GM19463 (cell line): Measurements from ENCODE around the gene PIK3AP1.
"Not testable (repeated sequence)": the region's sequence is repeated elsewhere in the genome, so short reads cannot be mapped to it uniquely, and the experiment has no call there.

Source experiments
- ATAC-seq: cut with Tn5 transposase; IDR thresholded peaks from one replicate; pipeline ENCODE4 v1.9.1; 2021; ENCODE audit warnings: mild to moderate bottlenecking, moderate library complexity; ENCODE audit not compliant: unreplicated experiment

The PIK3AP1 gene

DNA sequence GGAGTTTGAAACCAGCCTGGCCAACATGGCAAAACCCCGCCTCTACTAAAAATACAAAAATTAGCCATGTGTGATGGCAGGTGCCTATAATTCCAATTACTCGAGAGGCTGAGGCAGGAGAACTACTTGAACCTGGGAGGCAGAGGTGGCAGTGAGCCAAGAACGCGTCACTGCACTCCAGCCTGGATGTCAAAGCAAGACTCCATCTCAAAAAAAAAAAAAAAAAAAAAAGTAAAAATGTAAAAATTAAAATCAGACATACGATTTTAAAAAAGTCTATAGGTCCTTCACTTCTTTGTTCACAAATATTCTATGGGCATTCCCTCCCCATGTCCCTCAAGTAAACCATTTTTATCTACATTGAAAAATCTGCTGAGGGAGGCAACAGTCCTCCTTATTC, 171.7 kb downstream of the PIK3AP1 start:
- no peak for ATAC-seq

DNA sequence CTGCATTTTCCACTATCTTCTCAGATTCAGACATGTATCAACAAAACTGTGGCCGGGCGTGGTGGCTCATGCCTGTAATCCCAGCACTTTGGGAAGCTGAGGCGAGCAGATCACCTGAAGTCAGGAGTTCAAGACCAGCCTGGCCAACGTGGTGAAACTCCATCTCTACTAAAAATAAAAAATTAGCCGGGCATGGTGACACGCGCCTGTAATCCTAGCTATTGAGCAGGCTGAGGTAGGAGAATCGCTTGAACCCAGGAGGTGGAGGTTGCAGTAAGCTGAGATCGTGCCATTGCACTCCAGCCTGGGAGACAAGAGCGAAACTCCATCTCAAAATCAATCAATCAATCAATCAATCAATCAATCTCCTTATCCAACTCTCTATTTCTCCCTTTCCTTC, 174.8 kb downstream of the PIK3AP1 start:
- not testable (repeated sequence) for ATAC-seq
